Heart right ventricle (tissue), 16 donors: Measurements from ENCODE around the gene CDK19. TPM values are rescaled to one million over a fixed set of nuclear protein-coding genes. Genes with fewer than 3 reads are reported as not detected.
"Not testable (repeated sequence)": the region's sequence is repeated elsewhere in the genome, so short reads cannot be mapped to it uniquely, and the experiment has no call there.

ENCODE experiments used
- ATAC-seq, 8 donors: fragments of 200-7000 bp; cut with Tn5 transposase; one replicate each; pipeline ENCODE4 v1.9.1; 2020; ENCODE audit warnings: mild to moderate bottlenecking in 8 of 8, moderate library complexity in 8 of 8, moderate number of reproducible peaks in 1 of 8
- DNase-seq, 2 donors: peaks; one replicate each; pipeline ENCODE4 v3.0.0-alpha.2; 2020
- H3K27ac ChIP-seq, 10 donors: fragments of 200-600 bp; sonication (generic) in 2 of 10; one replicate each; pipeline versions ENCODE4 v1.5.0 to v1.8.0; 2020 to 2022; ENCODE audit warnings: mild to moderate bottlenecking in 3 of 10
- H3K27me3 ChIP-seq, 7 donors: fragments of 200-600 bp; one replicate each; pipeline ENCODE4 v1.8.0; 2021 to 2022; ENCODE audit warnings: mild to moderate bottlenecking in 2 of 7
- H3K36me3 ChIP-seq, 9 donors: fragments of 200-600 bp; sonication (generic) in 1 of 9; one replicate each; pipeline versions ENCODE4 v1.5.0 to v1.8.0; 2020 to 2022; ENCODE audit warnings: mild to moderate bottlenecking in 2 of 9
- H3K4me1 ChIP-seq, 9 donors: fragments of 200-600 bp; sonication (generic) in 1 of 9; one replicate each; pipeline versions ENCODE4 v1.5.0 to v1.8.0; 2020 to 2022; ENCODE audit warnings: mild to moderate bottlenecking in 4 of 9
- H3K4me3 ChIP-seq, 10 donors: fragments of 200-600 bp; sonication (generic) in 2 of 10; one replicate each; pipeline versions ENCODE4 v1.5.0 to v1.8.0; 2020 to 2022; ENCODE audit warnings: mild to moderate bottlenecking in 7 of 10, moderate library complexity in 2 of 10
- H3K9me3 ChIP-seq, 11 donors: fragments of 200-600 bp in 10 of 11; sonication (generic) in 2 of 11; one replicate each; pipeline versions ENCODE4 v1.5.0 to v1.8.0; 2013 to 2022; ENCODE audit warnings: mild to moderate bottlenecking in 2 of 11, control low read depth in 1 of 11, moderate library complexity in 1 of 11
- CTCF ChIP-seq, 9 donors: fragments of 200-600 bp; sonication (generic) in 2 of 9; IDR thresholded peaks; one replicate each; pipeline versions ENCODE4 v1.5.0 to v1.8.0; 2021 to 2022; ENCODE audit warnings: antibody characterized with exemption in 9 of 9, mild to moderate bottlenecking in 5 of 9, moderate library complexity in 1 of 9
- WGBS, 2 donors: extraction: QIAGEN DNeasy Blood & Tissue Kit; methylation state at CpG; one replicate each; pipeline ENCODE4 v1.1.7; 2013; ENCODE audit warnings: inconsistent platforms in 1 of 2; 5-methylcytosine and 5-hydroxymethylcytosine counted together
- intact Hi-C, 10 donors: fragments of 100-400 bp; cut with DNase I; formaldehyde crosslinking; loops; one replicate each; pipeline versions ENCODE4 v1.11.1 to v1.14.2; 2022
- polyA plus RNA-seq, 2 donors: library from polyadenylated mRNA; stranded (reverse); fragments of 200-250 nt; gene quantifications; one replicate each; pipeline ENCODE4 v1.2.3, GENCODE V29; 2013
- total RNA-seq, 10 donors: library from RNA; stranded (reverse); fragmentation: NEBNext Ultra II Directional in 3 of 10; extraction: Animal tissue kit (Norgen Biotek cat#: 25700) in 3 of 10; gene quantifications; one replicate each; pipeline versions ENCODE4 v1.2.1 to v1.2.4, GENCODE V29; 2021 to 2023
- donor health status: Arrhythmogenic right ventricular cardiomyopathy.
- donor health status: ischemic (EF 13 %, LVEDD 7.1; RV severe dilation, severe dysfunction).
- donor health status: healthy with polysubstance abuse.
- donor health status: DM: no; HTN: yes; CAD: no.
- donor health status: DM: no; HTN: no; CAD: no.
- donor health status: ischemic (EF 25% LVEDD 6.9; RV normal size, moderate dysfunction).
- donor health status: ischemic (EF 25% LVEDD 5.7; RV mildly dilated, moderate dysfunction).
- donor health status: healthy.
- donor health status: DM: yes; HTN: yes; CAD: no.
- donor health status: Ischemic cardiomyopathy.
- donor health status: ischemic (EF 35%, LVEDD 5.7; RV mildly dilated, moderate dysfunction).
- donor health status: nonischemic (EF 11% LVEDD 7.7; RV severe dilation, severe dysfunction).
- donor health status: DM: yes; HTN: yes; CAD: no.
- donor health status: PGD.
- donor health status: ischemic (EF 29% LVEDD 5.4; RV normal size, mild dysfunction).
- donor health status: nonischemic (EF 23%, LVEDD 6.1; RV moderate dilation, normal function).

Gene CDK19
- total and polyA plus RNA-seq, 12 donors = 3.9 to 13.0 (median 8.4) TPM

- Histone ChIP-seq H3K9me3 (no peaks in the 10 kb centered on the region), H3K4me3 (no peak overlapping the region), H3K27ac (no peak overlapping the region), H3K36me3 (no peaks in the 10 kb centered on the region), H3K27me3 (no peaks in the 10 kb centered on the region), H3K4me1 (no peaks in the 10 kb centered on the region)
- ATAC-seq = no peak
- TF ChIP-seq CTCF (IDR thresholded peaks at IDR 0.05) = no peak
- intact Hi-C loops = no loop called here
- DNase-seq = no peak
These were observed 233.6 kb downstream of the CDK19 start for GRCh38 chr6:110581679-110582078.

GRCh38 chr6:110577596-110578167 is 237.6 kb downstream of the CDK19 start:
- H3K9me3 ChIP-seq, H3K36me3 ChIP-seq, H3K27ac ChIP-seq, DNase-seq, intact Hi-C loops, H3K27me3 ChIP-seq, H3K4me1 ChIP-seq, H3K4me3 ChIP-seq, ATAC-seq: not testable (repeated sequence)

GRCh38 chr6:110575925-110576463 is 239.3 kb downstream of the CDK19 start:
- no peaks in the 10 kb centered on the region for H3K9me3 ChIP-seq
- no peaks in the 10 kb centered on the region for H3K27me3 ChIP-seq
- H3K27ac ChIP-seq = no peak overlapping the region
- DNase-seq = no peak
- no peak overlapping the region for H3K4me3 ChIP-seq
- WGBS, 2 donors = 73 to 78% methylated on average over 5 of the region's 5 CpGs
- H3K36me3 ChIP-seq = no peaks in the 10 kb centered on the region
- no peak for ATAC-seq
- H3K4me1 ChIP-seq = no peaks in the 10 kb centered on the region
- intact Hi-C loops = no loop called here
- no peak for TF ChIP-seq CTCF (IDR thresholded peaks at IDR 0.05)

GRCh38 chr6:110574817-110575216 is 240.5 kb downstream of the CDK19 start:
- no peaks in the 10 kb centered on the region for H3K27me3 ChIP-seq
- H3K9me3 ChIP-seq = no peaks in the 10 kb centered on the region
- no peaks in the 10 kb centered on the region for H3K36me3 ChIP-seq
- no peak overlapping the region for H3K4me3 ChIP-seq
- 68 to 79% methylated on average over 3 of the region's 3 CpGs for WGBS, 2 donors
- no peak for ATAC-seq
- H3K4me1 ChIP-seq = no peaks in the 10 kb centered on the region
- intact Hi-C loops = no loop called here
- no peak for TF ChIP-seq CTCF (IDR thresholded peaks at IDR 0.05)
- DNase-seq = no peak
- H3K27ac ChIP-seq = no peak overlapping the region

- Histone ChIP-seq H3K9me3 (no peaks in the 10 kb centered on the region), H3K4me1 (no peaks in the 10 kb centered on the region), H3K27me3 (no peaks in the 10 kb centered on the region), H3K27ac (no peak overlapping the region), H3K4me3 (no peak overlapping the region), H3K36me3 (no peaks in the 10 kb centered on the region)
- intact Hi-C loops = no loop called here
- TF ChIP-seq CTCF (IDR thresholded peaks at IDR 0.05) = no peak
- ATAC-seq (no peak), DNase-seq (no peak)
- WGBS, 2 donors = 50 to 61% methylated on average over 2 of the region's 2 CpGs
These were observed 241.7 kb downstream of the CDK19 start for GRCh38 chr6:110573537-110573936.
